HG02981 (cell line): ENCODE measurements around the gene B3GALT4.
"Not testable (repeated sequence)": the region's sequence is repeated elsewhere in the genome, so short reads cannot be mapped to it uniquely, and the experiment has no call there.

Source experiments
- ATAC-seq: cut with Tn5 transposase; IDR thresholded peaks from one replicate; pipeline ENCODE4 v1.9.1; 2021; ENCODE audit warnings: mild to moderate bottlenecking, moderate library complexity; ENCODE audit not compliant: unreplicated experiment

B3GALT4 gene

GRCh38 chr6:33276864-33277662, at the start of gene B3GALT4:
Gene B3GALT4 (plus strand): TSS chr6:33277123. CDS start chr6:33277420, 297 bp downstream.
- no peak for ATAC-seq

DNA sequence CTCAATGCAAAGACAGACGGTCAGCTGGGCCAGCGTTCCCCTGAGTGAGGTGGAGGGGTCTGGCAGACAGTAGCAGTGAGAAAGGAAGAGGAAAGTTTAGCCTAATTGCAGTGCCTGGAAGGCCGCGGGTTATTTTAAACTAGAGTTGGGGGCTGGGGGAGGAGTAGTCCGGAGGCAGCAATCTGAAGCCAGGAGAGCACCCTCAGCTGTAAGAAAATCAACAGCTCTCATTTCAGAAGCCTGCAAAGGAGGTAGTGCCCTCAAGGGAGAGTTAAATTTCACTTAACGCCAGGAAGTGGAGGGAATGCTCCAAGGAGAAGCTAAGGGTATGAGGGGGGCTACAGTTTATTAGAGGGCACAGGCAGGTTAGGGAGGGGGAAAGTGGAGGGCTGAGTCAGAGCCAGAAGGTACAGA, 41.7 kb upstream of the B3GALT4 start:
- no peak for ATAC-seq

DNA sequence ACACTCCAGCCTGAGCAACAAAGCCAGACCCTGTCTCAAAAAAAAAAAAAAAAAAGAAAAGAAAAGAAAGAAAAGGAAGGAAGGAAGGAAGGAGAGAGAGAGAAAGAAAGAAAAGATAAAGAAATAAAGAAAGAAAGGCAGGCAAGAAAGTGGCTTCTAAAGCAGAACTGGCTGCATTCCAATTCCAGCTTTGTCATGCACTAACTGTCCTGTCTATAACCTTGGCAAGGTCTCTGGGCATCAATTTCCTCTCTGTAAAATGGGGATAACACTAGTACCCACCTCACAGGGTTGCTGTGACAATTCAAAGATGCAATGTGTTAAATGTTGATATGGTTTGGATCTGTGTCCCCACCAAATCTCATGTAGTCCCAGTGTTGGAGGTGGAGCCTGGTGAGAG, 40.6 kb upstream of the B3GALT4 start:
- no peak for ATAC-seq

DNA sequence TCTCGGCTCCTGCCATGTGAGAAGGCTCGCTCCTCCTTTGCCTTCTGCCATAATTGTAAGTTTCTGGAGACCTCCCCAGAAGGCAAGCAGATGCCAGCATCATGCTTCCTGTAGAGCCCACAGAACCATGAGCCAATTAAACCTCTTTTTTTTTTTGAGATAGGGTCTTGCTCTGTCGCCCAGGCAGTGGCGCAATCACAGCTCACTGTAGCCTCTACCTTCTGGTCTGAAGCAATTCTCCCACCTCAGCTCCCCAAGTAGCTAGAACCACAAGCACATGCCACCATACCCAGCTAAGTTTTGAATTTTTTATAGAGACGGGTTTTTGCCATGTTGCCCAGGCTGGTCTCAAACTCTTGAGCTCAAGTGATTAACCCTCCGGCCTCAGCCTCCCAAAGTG, 40.1 kb upstream of the B3GALT4 start:
- ATAC-seq: no peak

DNA sequence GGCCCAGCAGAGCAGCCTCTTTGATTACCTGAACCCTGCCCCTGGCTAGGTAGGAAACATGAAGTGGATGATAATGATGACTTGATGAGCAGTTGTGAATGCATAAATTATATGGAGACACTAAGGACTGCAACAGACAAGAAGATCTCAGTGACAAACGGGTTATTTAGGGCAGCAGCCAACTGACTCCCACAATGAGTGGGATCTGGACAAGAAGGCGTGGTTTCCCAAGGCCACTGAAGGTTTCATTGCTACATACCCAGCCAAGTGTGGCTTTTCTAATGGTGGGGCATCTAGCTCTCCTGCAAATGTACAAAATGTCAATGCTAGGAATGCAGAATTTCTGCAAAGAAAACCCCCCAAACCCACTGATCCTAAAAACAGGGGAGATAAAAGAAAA, 39.2 kb upstream of the B3GALT4 start:
- no peak for ATAC-seq

DNA sequence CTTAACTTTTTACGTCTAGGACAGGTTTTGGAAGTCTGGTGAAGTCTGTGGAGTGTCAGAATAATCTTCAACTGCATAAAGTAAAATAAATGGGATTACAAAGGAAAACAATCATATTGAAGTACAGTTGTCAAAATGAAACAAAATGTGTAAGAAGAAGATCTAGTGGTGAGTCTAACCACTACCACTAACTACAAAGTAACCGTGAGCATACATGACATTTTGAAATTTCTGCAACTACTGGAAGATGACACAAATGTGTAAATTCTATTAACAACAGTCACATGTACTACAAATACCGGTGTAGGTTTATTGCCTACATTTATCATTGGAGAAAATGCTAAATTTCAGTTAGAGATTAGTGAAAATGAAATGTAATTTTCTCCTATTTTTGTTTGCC, 35.0 kb upstream of the B3GALT4 start:
- ATAC-seq: no peak

GRCh38 chr6:33243476-33243875, 33.4 kb upstream of the B3GALT4 start:
- ATAC-seq: no peak

DNA sequence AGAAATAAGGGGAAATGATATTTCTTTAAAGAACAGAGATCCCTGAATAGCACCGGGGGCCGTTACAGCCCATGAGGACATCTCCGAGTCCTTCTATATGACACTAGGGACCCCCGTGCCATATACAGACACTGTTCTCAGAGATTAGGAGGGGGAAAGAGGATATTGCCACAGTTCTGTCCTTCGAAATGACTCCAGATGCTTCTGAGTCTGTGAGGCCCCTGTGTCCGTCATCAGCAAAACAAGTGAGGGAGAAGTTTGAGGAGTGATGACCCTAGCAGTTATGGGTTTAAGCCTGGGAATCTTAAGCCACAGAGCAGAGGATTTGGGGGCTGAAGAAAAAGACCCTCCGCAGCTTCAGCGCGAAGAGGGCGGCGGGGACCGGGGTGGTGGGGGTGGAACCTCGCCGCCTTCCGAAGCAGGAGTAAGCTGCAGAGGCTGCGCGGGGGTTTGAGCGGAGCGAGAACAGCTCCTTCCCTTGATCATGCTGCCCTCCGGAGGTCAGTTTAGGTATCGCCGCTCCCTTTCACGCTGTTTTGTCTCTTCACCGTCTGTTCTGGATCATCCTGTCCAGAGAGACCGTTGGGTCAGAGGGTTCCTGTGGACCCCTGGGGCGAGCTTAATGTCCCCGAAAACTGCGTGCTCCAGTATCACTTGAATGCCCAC, 28.8 kb upstream of the B3GALT4 start:
- peak; percentile 41 for ATAC-seq

DNA sequence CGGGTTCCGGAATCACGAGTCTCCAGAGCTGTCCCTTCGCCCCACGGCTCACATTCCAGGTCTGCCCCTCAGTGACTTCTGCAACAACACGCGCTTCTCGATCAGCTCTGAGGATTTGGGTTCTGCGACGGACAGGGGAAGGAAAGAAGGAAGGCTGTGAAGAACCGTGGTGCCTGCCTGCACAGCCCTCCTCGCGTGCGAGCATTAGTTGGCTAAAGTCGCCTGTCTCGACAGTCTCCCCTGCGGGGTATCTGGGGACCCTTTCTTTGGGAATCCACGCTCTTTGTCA, 28.3 kb upstream of the B3GALT4 start:
- peak; percentile 3 for ATAC-seq

DNA sequence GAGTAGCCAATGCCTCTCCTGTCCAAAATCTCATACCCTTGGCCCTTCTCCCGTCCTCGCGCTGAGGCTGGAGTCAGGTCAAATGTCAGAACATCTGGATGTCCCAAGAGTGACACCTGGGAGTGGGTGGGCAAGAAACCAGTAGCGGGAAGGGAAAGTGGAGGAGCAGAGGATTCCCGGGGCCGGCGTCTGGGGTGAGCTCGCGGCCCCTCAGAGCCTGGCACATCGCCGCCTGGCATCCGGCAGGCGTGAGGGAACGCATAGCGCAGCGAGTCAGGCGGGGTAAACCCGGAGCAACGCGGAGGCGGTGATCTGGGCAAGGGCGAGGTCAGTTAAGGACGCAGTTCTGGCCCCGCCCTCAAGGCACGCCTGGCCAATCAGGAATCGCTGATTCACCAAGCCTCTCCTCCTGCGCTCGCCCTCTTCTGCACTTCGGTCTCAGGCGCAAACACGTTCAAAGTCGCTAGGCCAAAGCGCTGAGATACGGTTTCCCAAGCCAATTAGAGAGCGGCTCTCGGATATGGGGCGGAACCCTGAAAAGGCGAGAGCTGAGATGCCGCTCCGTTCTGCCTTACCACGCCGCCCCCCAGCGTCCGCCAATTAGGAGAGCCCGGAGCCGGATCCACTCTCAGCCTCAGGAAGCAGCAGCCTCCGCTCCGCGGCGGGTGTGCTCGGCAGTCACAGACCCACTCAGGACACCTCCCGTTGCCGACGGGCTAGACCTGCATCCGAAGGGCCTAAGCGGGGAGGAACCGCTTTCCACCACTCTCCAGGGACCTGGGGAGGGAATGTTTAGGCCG, 27.8 kb upstream of the B3GALT4 start:
- ATAC-seq: peak; percentile 85

DNA sequence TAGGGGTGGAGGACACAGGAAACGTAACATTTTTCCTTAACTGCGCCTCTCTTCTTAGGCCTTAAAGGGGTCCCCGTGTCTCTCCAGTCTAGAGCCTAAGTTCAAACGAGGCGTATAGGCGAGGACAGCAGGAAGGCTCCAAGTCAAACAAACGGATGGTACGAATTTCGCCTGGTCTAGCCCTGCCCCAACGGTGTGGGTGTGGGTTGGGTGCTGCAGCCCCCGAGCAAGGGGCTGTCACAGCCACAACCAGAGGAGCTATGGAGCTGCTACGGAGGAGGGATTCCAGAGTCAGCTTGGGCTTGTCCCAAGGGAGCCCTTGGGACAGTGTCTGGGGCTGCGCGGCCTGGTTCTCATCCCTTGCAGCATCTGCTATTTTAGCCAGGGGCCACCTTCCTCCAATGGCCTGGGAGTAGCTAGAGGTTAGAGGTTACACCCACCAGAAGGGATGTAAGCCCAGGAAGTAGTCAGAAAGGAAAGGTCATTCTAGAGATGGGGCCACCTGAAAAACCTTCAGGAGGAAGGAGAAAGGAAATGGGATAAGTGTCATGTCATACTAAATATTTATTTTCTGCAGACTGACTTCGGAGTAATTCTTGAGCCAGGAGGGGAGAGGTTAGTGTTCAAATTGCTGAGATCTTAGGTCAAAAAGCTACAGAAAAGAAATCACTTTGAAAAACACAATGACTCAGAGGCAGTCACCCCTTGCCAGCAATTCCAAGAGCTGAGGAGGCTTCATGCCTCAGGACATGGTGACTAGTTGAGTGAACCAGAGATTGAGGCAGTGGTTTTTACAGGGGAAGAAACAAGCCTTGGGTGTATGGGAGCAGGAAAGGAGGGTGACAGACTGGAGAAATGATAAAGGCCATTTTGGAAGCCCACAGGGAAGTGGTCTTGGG, 26.9 kb upstream of the B3GALT4 start:
- peak; percentile 0 for ATAC-seq

- ATAC-seq: no peak
These were observed 26.2 kb upstream of the B3GALT4 start for GRCh38 chr6:33250731-33251130.

GRCh38 chr6:33251395-33252012, 25.4 kb upstream of the B3GALT4 start:
- ATAC-seq: no peak

DNA sequence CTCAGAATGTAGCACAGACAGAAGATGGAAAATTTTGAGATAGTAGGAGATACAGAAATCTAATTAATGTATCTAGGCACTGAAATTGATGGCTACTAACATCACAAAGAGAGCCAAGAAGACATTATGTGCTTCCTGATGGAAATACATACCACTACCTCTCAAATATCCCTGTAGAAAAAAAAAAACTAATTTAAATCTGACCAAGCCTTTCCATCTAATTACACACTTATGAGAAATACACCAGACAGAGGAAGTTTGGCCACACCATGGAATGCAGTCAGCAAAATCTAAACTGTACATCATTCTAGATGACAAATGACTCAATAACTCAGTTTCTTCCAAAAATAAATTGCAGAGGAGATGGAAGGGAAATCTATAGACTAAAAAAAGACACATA, 24.2 kb upstream of the B3GALT4 start:
- ATAC-seq: no peak

DNA sequence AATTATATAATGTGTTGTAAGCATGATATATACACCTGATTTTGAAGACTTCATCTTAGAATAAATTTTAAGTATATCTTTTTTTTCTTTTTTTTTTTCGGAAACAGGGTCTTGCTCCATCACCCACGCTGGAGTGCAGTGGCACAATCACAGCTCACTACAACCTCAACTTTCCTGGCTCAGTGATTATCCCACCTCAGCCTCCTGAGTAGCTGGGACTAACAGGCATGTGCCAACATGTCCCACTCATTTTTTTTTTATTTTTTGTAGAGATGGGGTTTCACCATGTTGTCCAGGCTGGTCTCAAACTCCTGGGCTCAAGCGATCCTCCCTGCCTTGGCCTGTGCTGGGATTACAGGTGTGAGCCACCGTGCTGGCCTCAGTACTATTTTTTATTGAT, 22.3 kb upstream of the B3GALT4 start:
- ATAC-seq: no peak

- no peak for ATAC-seq
These were observed 17.9 kb upstream of the B3GALT4 start for GRCh38 chr6:33259032-33259431.

GRCh38 chr6:33262490-33262889, 14.4 kb upstream of the B3GALT4 start:
- not testable (repeated sequence) for ATAC-seq

GRCh38 chr6:33264015-33264414, 12.9 kb upstream of the B3GALT4 start:
- no peak for ATAC-seq

DNA sequence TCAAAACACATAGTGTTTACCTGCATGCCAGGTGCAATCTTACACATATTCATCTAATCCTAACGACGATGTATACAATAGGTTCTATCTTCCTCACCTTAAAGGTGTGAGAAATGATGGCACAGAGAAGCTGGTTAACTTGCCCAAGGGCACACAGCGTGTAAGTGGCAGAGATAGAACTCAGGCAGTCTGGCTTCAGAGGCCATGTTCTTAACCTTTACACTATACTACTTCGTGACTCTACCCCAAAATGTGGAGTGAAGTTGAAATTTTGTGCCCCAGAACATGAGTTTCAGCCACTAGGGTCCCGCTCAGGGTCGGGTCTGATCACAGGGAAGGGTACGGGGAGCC, 5.8 kb upstream of the B3GALT4 start:
- no peak for ATAC-seq

DNA sequence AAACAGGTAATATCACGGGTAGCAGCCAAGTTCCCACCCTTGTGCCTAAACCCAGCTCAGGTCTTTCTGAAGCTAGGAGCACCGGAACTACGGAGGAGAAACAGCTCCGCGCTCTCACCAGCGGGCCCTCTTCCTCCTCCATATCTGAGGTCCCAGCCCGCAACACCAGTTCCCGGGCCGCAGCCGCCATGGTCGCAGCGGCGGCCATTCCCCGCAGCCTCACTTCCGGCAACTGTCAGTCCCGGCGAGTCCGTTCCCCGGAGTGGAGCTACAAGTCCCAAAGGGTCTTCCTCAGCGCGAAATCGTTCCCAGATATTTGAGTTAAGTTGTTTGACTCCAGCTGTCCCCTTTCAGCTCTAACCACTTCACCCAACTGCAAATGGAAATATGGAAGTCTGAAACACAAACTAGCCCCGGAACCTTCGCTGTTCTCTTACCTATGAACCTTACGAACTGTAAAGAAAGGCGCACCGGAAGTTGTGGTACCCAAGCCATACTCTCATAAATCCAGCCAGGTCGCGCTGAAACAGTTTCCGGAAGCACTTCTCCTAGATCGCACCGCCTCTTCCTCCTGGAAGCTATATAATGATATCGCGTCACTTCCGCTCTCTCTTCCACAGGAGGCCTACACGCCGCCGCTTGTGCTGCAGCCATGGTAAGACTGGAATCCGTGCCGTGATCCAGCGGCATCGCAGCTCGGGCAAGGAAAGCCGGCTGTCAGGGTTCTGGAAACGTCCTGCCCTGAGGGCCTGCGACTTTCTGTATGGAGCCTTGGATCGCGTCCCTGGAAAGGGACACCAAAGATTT, 5.3 kb upstream of the B3GALT4 start, which contains the start of the genes RPS18 and VPS52:
Gene RPS18 (plus strand): TSS at position 608 of the 807 bp plus-strand sequence. CDS start 45 bp downstream, at position 653.
Gene VPS52 (minus strand): TSS at position 409 of the 807 bp plus-strand sequence. CDS start 201 bp downstream, at position 208.
- ATAC-seq: peak; percentile 83
